ENCODE data around the gene CDK2. TPM values are rescaled to one million over a fixed set of nuclear protein-coding genes. Genes with fewer than 3 reads are reported as not detected.

CDK2 gene
- total and polyA plus RNA-seq, 4 donors = 5.1 to 22.6 (median 8.0) TPM

- H3K9ac ChIP-seq (ENCODE audit: low read depth in 1 of 2, low read length in 2 of 2) = peak overlapping the region; percentile 19 to 67
- DNase-seq (ENCODE audit: low spot score) = no peak
- TF ChIP-seq RAD21 (IDR thresholded peaks at IDR 0.05) (no peak), EGR1 (IDR thresholded peaks at IDR 0.05; ENCODE audit: low read depth in 2 of 2) (no peak), FOXA2 (IDR thresholded peaks at IDR 0.05) (no peak), HNF4G (IDR thresholded peaks at IDR 0.05) (no peak), ZBTB33 (IDR thresholded peaks at IDR 0.05) (no peak), REST (IDR thresholded peaks at IDR 0.05) (no peak), YY1 (IDR thresholded peaks at IDR 0.05) (no peak), CTCF (IDR thresholded peaks at IDR 0.05; ENCODE audit: low read depth, low read length, missing input control) (no peak), GABPA (IDR thresholded peaks at IDR 0.05 in 1 of 2, conservative IDR thresholded peaks at IDR 0.05 in 1 of 2) (no peak), HNF4A (conservative IDR thresholded peaks at IDR 0.05) (no peak), FOXA1 (IDR thresholded peaks at IDR 0.05) (no peak), TAF1 (conservative IDR thresholded peaks at IDR 0.05) (no peak)
- peak overlapping the region; percentile 6 to 71 for H3K27ac ChIP-seq (ENCODE audit: low read depth in 1 of 2, low read length in 2 of 2)
- no peaks in the 10 kb centered on the region for H3K27me3 ChIP-seq (ENCODE audit: control insufficient read depth in 4 of 4, insufficient read depth in 4 of 4, low read length in 3 of 4)
- peaks cover 4 to 23% (median 13%) of the 10 kb centered on the region in 4 donors for H3K4me1 ChIP-seq (ENCODE audit: control insufficient read depth in 4 of 4, insufficient read depth in 4 of 4, low read length in 3 of 4)
- no peaks in the 10 kb centered on the region for H3K9me3 ChIP-seq (ENCODE audit: control insufficient read depth in 4 of 4, low read length in 3 of 4)
- no peaks in the 10 kb centered on the region for H3K36me3 ChIP-seq (ENCODE audit: control insufficient read depth in 4 of 4, insufficient read depth in 3 of 4, low read depth in 1 of 4, low read length in 3 of 4)
- H3K4me3 ChIP-seq (ENCODE audit: low read depth in 1 of 3, low read length in 3 of 3) = peak overlapping the region; percentile 36 to 68 (median 58)
- WGBS = 17% methylated on average over 10 of the region's 10 CpGs
Observed at GRCh38 chr12:55931317-55931779, 35.3 kb upstream of the CDK2 start.

GRCh38 chr12:55931780-55932550 lies 34.7 kb upstream of the CDK2 start:
- peaks cover 4 to 20% (median 10%) of the 10 kb centered on the region in 4 donors for H3K4me1 ChIP-seq (ENCODE audit: control insufficient read depth in 4 of 4, insufficient read depth in 4 of 4, low read length in 3 of 4)
- H3K27me3 ChIP-seq (ENCODE audit: control insufficient read depth in 4 of 4, insufficient read depth in 4 of 4, low read length in 3 of 4) = no peaks in the 10 kb centered on the region
- DNase-seq (ENCODE audit: low spot score) = peak; percentile 64
- WGBS = 2% methylated on average over 60 of the region's 60 CpGs
- H3K4me3 ChIP-seq (ENCODE audit: low read depth in 1 of 3, low read length in 3 of 3) = peak overlapping the region; percentile 36 to 68 (median 58)
- H3K9me3 ChIP-seq (ENCODE audit: control insufficient read depth in 4 of 4, low read length in 3 of 4) = no peaks in the 10 kb centered on the region
- peak overlapping the region; percentile 6 to 71 for H3K27ac ChIP-seq (ENCODE audit: low read depth in 1 of 2, low read length in 2 of 2)
- no peaks in the 10 kb centered on the region for H3K36me3 ChIP-seq (ENCODE audit: control insufficient read depth in 4 of 4, insufficient read depth in 3 of 4, low read depth in 1 of 4, low read length in 3 of 4)
- H3K9ac ChIP-seq (ENCODE audit: low read depth in 1 of 2, low read length in 2 of 2) = peak overlapping the region in 1 of 2 donors; percentile 33
- TF ChIP-seq RAD21 (IDR thresholded peaks at IDR 0.05) = no peak
- TF ChIP-seq MAX (IDR thresholded peaks at IDR 0.05) = no peak
- TF ChIP-seq CTCF (IDR thresholded peaks at IDR 0.05; ENCODE audit: low read depth, low read length, missing input control) = no peak
- TF ChIP-seq ZBTB33 (IDR thresholded peaks at IDR 0.05) = no peak
- no peak for TF ChIP-seq FOXA1 (IDR thresholded peaks at IDR 0.05)
- no peak for TF ChIP-seq GABPA (IDR thresholded peaks at IDR 0.05 in 1 of 2, conservative IDR thresholded peaks at IDR 0.05 in 1 of 2)
- no peak for TF ChIP-seq JUND (IDR thresholded peaks at IDR 0.05)
- no peak for TF ChIP-seq SP1 (IDR thresholded peaks at IDR 0.05)
- TF ChIP-seq HNF4A (conservative IDR thresholded peaks at IDR 0.05) = no peak
- TF ChIP-seq NR2F2 (IDR thresholded peaks at IDR 0.05) = no peak
- no peak for TF ChIP-seq RXRA (IDR thresholded peaks at IDR 0.05)
- TF ChIP-seq YY1 (IDR thresholded peaks at IDR 0.05) = no peak
- TF ChIP-seq EGR1 (IDR thresholded peaks at IDR 0.05; ENCODE audit: low read depth in 2 of 2) = no peak
- no peak for TF ChIP-seq ATF3 (IDR thresholded peaks at IDR 0.05)
- no peak for TF ChIP-seq FOXA2 (IDR thresholded peaks at IDR 0.05)
- TF ChIP-seq HNF4G (IDR thresholded peaks at IDR 0.05) = no peak
